Left renal pelvis (tissue), 4 donors: ENCODE data around the gene PRKD2. TPM values are rescaled to one million over a fixed set of nuclear protein-coding genes. Genes with fewer than 3 reads are reported as not detected.

ENCODE experiments used
- DNase-seq, 4 donors: peaks; one replicate each; pipeline ENCODE4 v3.0.0-alpha.2; 2013; ENCODE audit warnings: low read depth in 4 of 4, low spot score in 3 of 4
- polyA plus RNA-seq, 4 donors: library from polyadenylated mRNA; unstranded; fragments of 120-200 nt; gene quantifications; one replicate each; pipeline ENCODE4 v1.2.1, GENCODE V29; 2013; ENCODE audit not compliant: insufficient read length in 4 of 4

PRKD2 gene
- polyA plus RNA-seq, 4 donors = 29.5 to 54.2 (median 37.2) TPM

GRCh38 chr19:46742926-46743480 lies 26.1 kb upstream of the PRKD2 start:
- no peak for DNase-seq

- no peak for DNase-seq
Observed at GRCh38 chr19:46741447-46741846, 24.5 kb upstream of the PRKD2 start.

- no peak for DNase-seq
Observed at GRCh38 chr19:46739290-46739771, 22.4 kb upstream of the PRKD2 start.

GRCh38 chr19:46737761-46738171 lies 20.9 kb upstream of the PRKD2 start:
- DNase-seq = no peak

GRCh38 chr19:46737298-46737654 lies 20.4 kb upstream of the PRKD2 start:
- no peak for DNase-seq

GRCh38 chr19:46736531-46737297 lies 19.8 kb upstream of the PRKD2 start:
- DNase-seq = no peak

GRCh38 chr19:46733690-46734292 lies 16.9 kb upstream of the PRKD2 start:
- no peak for DNase-seq

- no peak for DNase-seq
Observed at GRCh38 chr19:46732966-46733689, 16.2 kb upstream of the PRKD2 start.

GRCh38 chr19:46732172-46732938 lies 15.4 kb upstream of the PRKD2 start:
- no peak for DNase-seq

GRCh38 chr19:46731584-46731983 lies 14.7 kb upstream of the PRKD2 start:
- DNase-seq = no peak

GRCh38 chr19:46731007-46731501 lies 14.1 kb upstream of the PRKD2 start:
- DNase-seq = no peak

- no peak for DNase-seq
Observed at GRCh38 chr19:46730595-46730994, 13.7 kb upstream of the PRKD2 start.

GRCh38 chr19:46730187-46730586 lies 13.3 kb upstream of the PRKD2 start:
- no peak for DNase-seq

- no peak for DNase-seq
Observed at GRCh38 chr19:46729696-46730095, 12.8 kb upstream of the PRKD2 start.

- DNase-seq = no peak
Observed at GRCh38 chr19:46728693-46729339, 11.9 kb upstream of the PRKD2 start.

- DNase-seq = no peak
Observed at GRCh38 chr19:46728208-46728607, 11.3 kb upstream of the PRKD2 start.

GRCh38 chr19:46727757-46728156 lies 10.8 kb upstream of the PRKD2 start:
- no peak for DNase-seq

GRCh38 chr19:46726971-46727501 lies 10.1 kb upstream of the PRKD2 start:
- DNase-seq = no peak

- no peak for DNase-seq
Observed at GRCh38 chr19:46726551-46726950, 9.6 kb upstream of the PRKD2 start.
